NCI-H460 (cell line): ENCODE results near the gene CXCL8. TPM values are rescaled to one million over a fixed set of nuclear protein-coding genes. Genes with fewer than 3 reads are reported as not detected.
"Not testable (repeated sequence)": the region's sequence is repeated elsewhere in the genome, so short reads cannot be mapped to it uniquely, and the experiment has no call there.

Experiments used
- DNase-seq: peaks from one replicate; pipeline ENCODE4 v3.0.0-alpha.2; 2016; ENCODE audit warnings: low read depth; ENCODE audit errors: extremely low read depth
- total RNA-seq: library from RNA; depleted of rRNA; stranded (reverse); fragments of >200 nt; shearing (Covaris generic); gene quantifications from 2 replicates; pipeline ENCODE4 v1.2.3, GENCODE V29; 2014

The CXCL8 gene
- total RNA-seq, 1 experiment from 2014 or later, result 1,552 TPM

DNA sequence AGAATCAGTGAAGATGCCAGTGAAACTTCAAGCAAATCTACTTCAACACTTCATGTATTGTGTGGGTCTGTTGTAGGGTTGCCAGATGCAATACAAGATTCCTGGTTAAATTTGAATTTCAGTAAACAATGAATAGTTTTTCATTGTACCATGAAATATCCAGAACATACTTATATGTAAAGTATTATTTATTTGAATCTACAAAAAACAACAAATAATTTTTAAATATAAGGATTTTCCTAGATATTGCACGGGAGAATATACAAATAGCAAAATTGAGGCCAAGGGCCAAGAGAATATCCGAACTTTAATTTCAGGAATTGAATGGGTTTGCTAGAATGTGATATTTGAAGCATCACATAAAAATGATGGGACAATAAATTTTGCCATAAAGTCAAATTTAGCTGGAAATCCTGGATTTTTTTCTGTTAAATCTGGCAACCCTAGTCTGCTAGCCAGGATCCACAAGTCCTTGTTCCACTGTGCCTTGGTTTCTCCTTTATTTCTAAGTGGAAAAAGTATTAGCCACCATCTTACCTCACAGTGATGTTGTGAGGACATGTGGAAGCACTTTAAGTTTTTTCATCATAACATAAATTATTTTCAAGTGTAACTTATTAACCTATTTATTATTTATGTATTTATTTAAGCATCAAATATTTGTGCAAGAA lies 2.3 kb downstream of the CXCL8 start:
- no peak for DNase-seq

GRCh38 chr4:73743281-73743680 lies 2.9 kb downstream of the CXCL8 start:
- no peak for DNase-seq

GRCh38 chr4:73743795-73744194 lies 3.4 kb downstream of the CXCL8 start:
- DNase-seq, result no peak

DNA sequence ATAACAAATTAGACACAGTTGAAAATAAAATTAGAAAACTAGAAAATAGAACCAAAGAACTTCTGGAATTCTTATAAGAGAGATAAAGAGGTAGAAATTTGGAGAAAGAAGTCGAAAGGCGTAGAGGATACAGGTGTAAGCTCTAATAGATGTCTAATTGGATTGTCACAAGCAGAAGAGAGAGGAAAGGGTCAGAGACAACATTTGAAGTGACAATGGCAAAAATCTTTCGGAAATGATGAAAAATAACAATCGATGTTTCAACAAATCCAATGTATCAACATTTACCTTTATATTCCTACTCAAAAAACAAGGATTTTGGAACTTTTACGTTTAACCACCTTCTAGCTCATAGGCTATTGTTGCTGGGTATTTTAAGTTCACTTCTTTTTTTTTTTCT lies 3.8 kb downstream of the CXCL8 start:
- DNase-seq, result no peak

GRCh38 chr4:73750730-73751129 lies 10.4 kb downstream of the CXCL8 start:
- no peak for DNase-seq

DNA sequence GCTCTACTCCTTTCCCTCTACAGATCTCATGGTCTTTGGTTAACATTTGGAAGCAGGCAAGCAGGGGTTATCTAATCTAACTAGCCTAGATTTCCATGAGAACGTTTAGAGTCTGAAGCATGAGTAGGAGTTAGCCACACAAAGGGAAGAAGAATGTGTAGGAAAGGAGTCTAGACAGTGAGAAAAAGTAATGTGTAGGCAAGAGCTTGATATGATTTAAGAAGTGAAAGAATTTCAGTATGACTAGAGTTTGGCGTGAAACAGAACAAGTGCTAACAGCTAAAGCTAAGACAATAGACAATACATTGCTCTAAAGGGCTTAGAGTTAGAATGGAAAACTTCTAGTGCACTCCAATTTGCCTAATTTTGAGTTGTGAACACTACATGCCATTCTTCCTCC lies 10.8 kb downstream of the CXCL8 start:
- DNase-seq, result no peak

DNA sequence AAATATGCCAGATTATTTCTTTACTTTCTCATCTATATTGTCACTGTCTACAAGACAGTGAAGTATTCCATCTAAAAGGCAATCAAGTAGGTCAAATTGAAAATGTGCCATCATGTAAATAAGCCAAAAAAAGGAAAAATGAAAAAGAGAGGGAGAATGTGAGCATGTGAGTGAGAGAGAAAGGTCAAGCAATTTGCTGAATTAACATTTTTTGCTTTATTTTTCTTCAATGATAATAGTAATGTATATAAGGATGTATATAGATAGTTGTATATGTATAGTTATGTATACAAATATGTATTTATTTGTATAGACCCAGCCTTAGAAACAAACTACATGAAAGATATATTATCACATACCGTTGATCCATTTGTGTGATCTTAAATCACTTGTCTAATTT lies 11.5 kb downstream of the CXCL8 start:
- DNase-seq, result no peak

- DNase-seq, result no peak
These were observed 12.1 kb downstream of the CXCL8 start for GRCh38 chr4:73752424-73752823.

- DNase-seq, result no peak
These were observed 12.8 kb downstream of the CXCL8 start for GRCh38 chr4:73753215-73753614.

GRCh38 chr4:73754934-73755333 lies 14.6 kb downstream of the CXCL8 start:
- no peak for DNase-seq

GRCh38 chr4:73759357-73759756 lies 19.0 kb downstream of the CXCL8 start:
- no peak for DNase-seq

GRCh38 chr4:73761856-73762255 lies 21.5 kb downstream of the CXCL8 start:
- DNase-seq, result no peak

DNA sequence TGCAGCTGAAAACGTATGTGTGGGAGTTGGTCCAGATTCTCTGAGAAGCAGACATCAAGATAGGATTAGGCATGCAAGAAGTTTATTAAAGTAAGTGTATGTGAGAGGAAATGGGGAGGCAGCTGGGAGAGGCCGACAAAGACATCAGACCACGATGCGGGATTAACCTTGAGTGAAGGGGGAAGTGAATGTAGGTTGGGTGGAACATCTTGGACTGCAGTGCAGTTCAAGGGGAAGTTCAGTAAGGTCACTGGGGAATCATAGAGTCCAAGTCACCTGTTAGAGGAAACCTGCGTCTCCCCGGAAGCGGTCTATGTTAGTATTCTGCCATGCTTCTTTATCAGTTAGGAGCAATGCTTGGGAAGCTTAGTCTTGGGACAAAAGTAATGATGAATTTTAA lies 22.0 kb downstream of the CXCL8 start:
- DNase-seq, result no peak

- no peak for DNase-seq
These were observed 23.5 kb downstream of the CXCL8 start for GRCh38 chr4:73763877-73764276.

DNA sequence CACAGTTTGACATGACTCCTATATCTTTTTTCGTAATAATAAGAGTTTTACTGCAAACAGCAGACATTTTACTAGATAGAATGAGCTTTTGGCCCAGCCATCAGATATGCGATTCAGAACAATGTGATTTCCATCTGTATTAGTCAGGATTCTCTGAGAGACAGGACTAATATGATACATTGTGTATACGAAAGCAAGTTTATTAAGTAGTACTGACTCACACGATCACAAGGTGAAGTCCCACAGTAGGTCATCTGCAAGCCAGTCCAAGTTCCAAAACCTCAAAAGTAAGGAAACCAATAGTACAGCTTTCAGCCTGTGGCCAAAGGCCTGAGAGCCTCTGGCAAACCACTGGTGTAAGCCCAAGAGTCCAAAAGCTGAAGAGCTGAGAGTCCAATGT lies 24.1 kb downstream of the CXCL8 start:
- no peak for DNase-seq

GRCh38 chr4:73765296-73765695 lies 24.9 kb downstream of the CXCL8 start:
- no peak for DNase-seq

- no peak for DNase-seq
These were observed 30.5 kb downstream of the CXCL8 start for GRCh38 chr4:73770917-73771316.

- DNase-seq, result no peak
These were observed 32.0 kb downstream of the CXCL8 start for GRCh38 chr4:73772363-73772762.

DNA sequence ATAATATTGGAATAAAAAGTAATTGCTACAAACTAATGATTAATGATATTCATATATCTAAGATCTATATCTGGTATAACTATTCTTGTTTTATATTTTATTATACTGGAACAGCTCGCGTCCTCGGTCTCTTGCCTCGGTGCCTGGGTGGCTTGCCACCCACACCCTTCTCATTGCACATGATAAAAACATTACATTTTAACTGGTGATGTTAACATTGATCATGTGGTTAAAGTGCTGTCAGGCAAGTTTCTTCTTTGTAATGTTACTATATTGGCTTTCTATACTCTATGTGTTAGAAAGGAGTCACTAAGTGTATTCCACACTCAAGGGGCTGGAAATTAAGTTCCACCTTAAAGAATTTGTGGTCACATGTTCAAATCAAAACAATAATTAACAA lies 34.0 kb downstream of the CXCL8 start:
- not testable (repeated sequence) for DNase-seq

- peak; percentile 11 for DNase-seq
These were observed 36.0 kb downstream of the CXCL8 start for GRCh38 chr4:73776321-73776729.

DNA sequence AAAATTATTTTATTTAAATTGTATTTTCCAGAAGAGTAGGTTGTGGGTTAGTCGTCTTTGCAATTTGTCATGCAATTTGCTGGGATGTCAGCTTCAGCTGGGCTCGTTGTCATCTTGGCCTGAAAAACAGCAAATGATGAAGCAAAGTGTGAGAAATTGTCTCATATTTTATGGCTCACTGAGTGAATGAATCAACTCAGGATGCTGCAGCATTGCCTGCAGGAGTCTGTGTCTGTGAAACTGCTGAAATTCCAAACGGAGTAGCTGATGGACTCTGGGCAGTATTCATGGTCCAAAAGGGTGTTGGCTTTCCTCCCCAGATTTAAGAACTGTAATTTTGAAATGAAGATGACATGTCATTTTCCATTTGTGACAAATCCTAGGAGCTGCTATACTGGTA lies 37.2 kb downstream of the CXCL8 start:
- DNase-seq, result no peak

DNA sequence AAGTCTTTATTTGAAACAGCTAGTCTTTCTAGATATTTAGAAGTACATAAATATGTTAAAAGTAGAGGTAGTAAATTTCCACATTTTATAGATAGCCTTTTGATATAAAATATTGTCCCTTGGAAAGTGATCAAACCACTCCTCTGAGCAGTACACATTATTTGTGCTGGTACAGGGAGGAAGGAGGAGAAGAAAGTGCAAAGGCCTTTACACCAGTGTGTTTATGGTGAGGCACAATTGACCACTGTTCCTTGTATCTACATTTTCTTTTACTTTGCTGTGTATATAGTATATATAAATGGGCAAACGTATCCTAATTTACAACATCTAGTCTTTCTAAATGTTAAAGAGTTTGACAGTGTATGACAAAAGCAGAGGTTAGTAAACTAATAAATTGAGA lies 39.9 kb downstream of the CXCL8 start:
- DNase-seq, result no peak

GRCh38 chr4:73780834-73781233 lies 40.5 kb downstream of the CXCL8 start:
- DNase-seq, result no peak
